SK-N-SH (cell line): ENCODE data around the gene SPRY4. TPM values are rescaled to one million over a fixed set of nuclear protein-coding genes. Genes with fewer than 3 reads are reported as not detected.

ENCODE experiments used
- CTCF ChIA-PET: fragments of 300-600, 350-600 bp; formaldehyde crosslinking; extraction: SDS; loops from one replicate; lab custom pipeline; 2021; lab: Yijun Ruan, JAX
- POLR2A ChIA-PET: fragments of 350-600 bp; sonication (Branson Sonifier 250); formaldehyde crosslinking; extraction: SDS; loops from one replicate; lab custom pipeline; 2020; ENCODE audit warnings: antibody characterized with exemption, inconsistent platforms; lab: Yijun Ruan, JAX
- DNase-seq: peaks from one replicate; pipeline ENCODE4 v3.0.0; 2012
- H2AFZ ChIP-seq: fragments of 200-600 bp; sonication (generic); 2 replicates; pipeline ENCODE4 v1.8.1; 2016; ENCODE audit warnings: antibody characterized with exemption, mild to moderate bottlenecking, low read depth
- H3F3A ChIP-seq: fragments of 200-600 bp; sonication (generic); replicated peaks from 2 replicates; pipeline ENCODE3; 2016; ENCODE audit warnings: antibody characterized with exemption, mild to moderate bottlenecking; ENCODE audit not compliant: insufficient read depth
- H3K27ac ChIP-seq, 2 experiments: fragments of 200-500 bp in 1 of 2; fragments of 200-600 bp in 1 of 2; sonication (Bioruptor generic) in 1 of 2; sonication (generic), shearing (Covaris generic) in 1 of 2; 2 replicates each; pipeline versions ENCODE4 v1.5.1 to v1.6.1; 2014 to 2016; ENCODE audit warnings: low read depth in 2 of 2, inconsistent platforms in 1 of 2, low read length in 1 of 2, mild to moderate bottlenecking in 1 of 2, mixed read lengths in 1 of 2
- H3K27me3 ChIP-seq: fragments of 200-600 bp; sonication (generic), shearing (Covaris generic); 2 replicates; pipeline ENCODE4 v1.6.1; 2016; ENCODE audit warnings: mixed run types; ENCODE audit not compliant: insufficient read depth
- H3K36me3 ChIP-seq, 2 experiments: fragments of 200-500 bp in 1 of 2; fragments of 200-600 bp in 1 of 2; sonication (Bioruptor generic) in 1 of 2; sonication (generic) in 1 of 2; replicated peaks in 1 of 2; 2 replicates each; pipeline versions ENCODE3 to v1.5.1; 2014 to 2016; ENCODE audit warnings: low read length in 1 of 2, mild to moderate bottlenecking in 1 of 2; ENCODE audit not compliant: insufficient read depth in 2 of 2, control insufficient read depth in 1 of 2
- H3K4me1 ChIP-seq, 2 experiments: fragments of 200-500 bp in 1 of 2; fragments of 200-600 bp in 1 of 2; sonication (Bioruptor generic) in 1 of 2; sonication (generic), shearing (Covaris generic) in 1 of 2; 2 replicates each; pipeline versions ENCODE4 v1.5.1 to v1.6.1; 2014 to 2016; ENCODE audit warnings: low read depth in 1 of 2, low read length in 1 of 2, mixed run types in 1 of 2; ENCODE audit not compliant: insufficient read depth in 2 of 2, control insufficient read depth in 1 of 2
- H3K4me2 ChIP-seq: fragments of 200-600 bp; sonication (generic), shearing (Covaris generic); 2 replicates; pipeline ENCODE4 v1.6.1; 2017; ENCODE audit warnings: mixed run types
- H3K4me3 ChIP-seq, 2 experiments: fragments of 200-500 bp in 1 of 2; fragments of 200-600 bp in 1 of 2; sonication (Bioruptor generic) in 1 of 2; sonication (generic), shearing (Covaris generic) in 1 of 2; 2 replicates each; pipeline versions ENCODE4 v1.5.1 to v1.8.1; 2014 to 2016; ENCODE audit warnings: low read depth in 2 of 2, inconsistent platforms in 1 of 2, low read length in 1 of 2, mild to moderate bottlenecking in 1 of 2, mixed read lengths in 1 of 2, moderate library complexity in 1 of 2
- H3K79me2 ChIP-seq: fragments of 200-600 bp; sonication (generic); 2 replicates; pipeline ENCODE4 v1.8.1; 2017; ENCODE audit warnings: mild to moderate bottlenecking; ENCODE audit not compliant: insufficient read depth
- H3K9ac ChIP-seq: fragments of 200-600 bp; sonication (generic); 2 replicates; pipeline ENCODE4 v1.6.1; 2017; ENCODE audit warnings: mixed run types
- H3K9me2 ChIP-seq: fragments of 200-600 bp; sonication (generic); 2 replicates; pipeline ENCODE4 v1.6.1; 2017; ENCODE audit warnings: mixed run types
- H3K9me3 ChIP-seq: fragments of 200-600 bp; sonication (generic); 2 replicates; pipeline ENCODE4 v1.6.1; 2017; ENCODE audit warnings: mixed run types, mild to moderate bottlenecking, moderate library complexity
- H4K20me1 ChIP-seq: fragments of 200-600 bp; sonication (generic); 2 replicates; pipeline ENCODE4 v1.6.1; 2017; ENCODE audit warnings: mild to moderate bottlenecking, mixed run types; ENCODE audit not compliant: insufficient read depth
- CHD2 ChIP-seq: fragments of 150-350 bp; IDR thresholded peaks from 2 replicates; pipeline ENCODE4 v1.6.1; 2018; ENCODE audit warnings: low read length; ENCODE audit not compliant: partially characterized antibody
- CTCF ChIP-seq: fragments of 200-600 bp; sonication (generic); IDR thresholded peaks from 2 replicates; pipeline ENCODE4 v1.6.1; 2017; ENCODE audit warnings: antibody characterized with exemption, mild to moderate bottlenecking, moderate library complexity
- ELF1 ChIP-seq: IDR thresholded peaks from 2 replicates; pipeline ENCODE4 v1.4.0; 2012
- EP300 ChIP-seq, 2 experiments: IDR thresholded peaks; 2 replicates each; pipeline versions ENCODE4 v1.4.0 to v1.6.1; 2012; ENCODE audit warnings: borderline replicate concordance in 1 of 2, low read depth in 1 of 2, low read length in 1 of 2
- EZH2phosphoT487 ChIP-seq: fragments of 200-600 bp; sonication (generic); IDR thresholded peaks from 2 replicates; pipeline ENCODE4 v1.6.1; 2017; ENCODE audit warnings: low read depth, mixed run types, mild to moderate bottlenecking, antibody characterized with exemption, moderate library complexity, borderline replicate concordance
- GABPA ChIP-seq: IDR thresholded peaks from 2 replicates; pipeline ENCODE4 v1.4.0; 2012; ENCODE audit warnings: low read depth, mild to moderate bottlenecking
- IRF3 ChIP-seq: fragments of 150-350 bp; IDR thresholded peaks from 2 replicates; pipeline ENCODE4 v1.6.1; 2016; ENCODE audit warnings: mild to moderate bottlenecking, low read depth, low read length
- JUND ChIP-seq: IDR thresholded peaks from 2 replicates; pipeline ENCODE4 v1.4.0; 2012
- NRF1 ChIP-seq: IDR thresholded peaks from 2 replicates; pipeline ENCODE4 v1.6.1; 2012; ENCODE audit warnings: low read depth, mild to moderate bottlenecking, low read length
- PBX3 ChIP-seq: IDR thresholded peaks from 2 replicates; pipeline ENCODE4; 2012
- RAD21 ChIP-seq: IDR thresholded peaks from 2 replicates; pipeline ENCODE4 v1.6.1; 2012; ENCODE audit warnings: mild to moderate bottlenecking, low read length
- RCOR1 ChIP-seq: fragments of 150-350 bp; IDR thresholded peaks from 2 replicates; pipeline ENCODE4 v1.6.1; 2017; ENCODE audit warnings: antibody characterized with exemption, low read length
- RXRA ChIP-seq: IDR thresholded peaks from 2 replicates; pipeline ENCODE4 v1.4.0; 2012; ENCODE audit warnings: low read depth, mild to moderate bottlenecking, borderline replicate concordance
- SMC3 ChIP-seq: IDR thresholded peaks from 2 replicates; pipeline ENCODE4 v1.6.1; 2012; ENCODE audit warnings: low read depth, low read length, improper control_type of control experiment
- TEAD4 ChIP-seq: IDR thresholded peaks from 2 replicates; pipeline ENCODE4 v1.4.0; 2012; ENCODE audit warnings: mild to moderate bottlenecking, borderline replicate concordance; ENCODE audit not compliant: insufficient read depth
- USF2 ChIP-seq: fragments of 150-350 bp; IDR thresholded peaks from 2 replicates; pipeline ENCODE4 v1.6.1; 2017; ENCODE audit warnings: antibody characterized with exemption, low read length, low read depth, borderline replicate concordance
- WGBS: methylation state at CpG from one replicate; pipeline ENCODE4 v1.1.6; 2017; ENCODE audit warnings: low lambda C conversion rate; 5-methylcytosine and 5-hydroxymethylcytosine counted together
- polyA plus RNA-seq, 3 experiments: library from polyadenylated mRNA; depleted of rRNA; stranded (reverse); fragments of >200 nt; gene quantifications; 2 replicates each; pipeline ENCODE4 v1.2.3, GENCODE V29; 2012
- TF ChIP-seq, protein P1 (sequence below): IDR thresholded peaks from 2 replicates; pipeline ENCODE4 v1.6.1; 2012; ENCODE audit warnings: mild to moderate bottlenecking, low read depth, low read length, moderate library complexity

SPRY4 gene
- polyA plus RNA-seq, 1 of the 3 experiments (the other 2 are of a cell fraction), result 18.0 TPM

DNA sequence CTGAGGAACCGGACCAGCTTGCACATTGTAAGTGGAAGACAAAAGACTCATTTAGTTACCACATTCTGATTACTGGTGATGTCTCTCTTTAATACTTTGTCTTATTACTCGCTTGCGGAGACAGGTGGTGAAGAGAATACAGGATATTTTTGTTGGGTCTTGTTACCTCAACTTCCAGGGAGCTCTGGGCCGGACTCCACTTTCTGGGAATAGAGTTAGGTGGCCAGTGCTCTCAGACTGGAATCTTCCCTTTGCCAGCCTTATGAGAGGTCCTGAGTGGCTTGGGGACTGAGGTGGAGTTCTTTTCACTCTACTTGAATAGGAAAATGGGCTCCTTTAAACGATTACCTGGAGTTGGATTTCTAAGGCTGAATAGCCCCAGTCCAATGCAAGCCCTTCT lies 33.3 kb upstream of the SPRY4 start:
- peaks cover 39 to 42% of the 10 kb centered on the region in 2 experiments for H3K4me1 ChIP-seq
- H3K79me2 ChIP-seq, result peaks cover 39% of the 10 kb centered on the region
- peaks cover 34% of the 10 kb centered on the region for H3F3A ChIP-seq
- H3K9me2 ChIP-seq, result no peaks in the 10 kb centered on the region
- no peak overlapping the region for H2AFZ ChIP-seq
- H3K36me3 ChIP-seq, result no peaks in the 10 kb centered on the region
- H3K27me3 ChIP-seq, result no peaks in the 10 kb centered on the region
- peak overlapping the region; percentile 98 to 99 for H3K27ac ChIP-seq
- POLR2A ChIA-PET, result interaction anchor here (0.6 to 3.0 kb wide), 3 partner anchors 32 to 205 kb away, joined by 3 to 23 read pairs (median 4); partner anchors contain the start of gene SPRY4
- TF ChIP-seq EZH2phosphoT487 (no peak), EP300 (IDR thresholded peaks at IDR 0.05; ENCODE audit: borderline replicate concordance in 1 of 2, low read depth in 1 of 2, low read length in 1 of 2) (no peak), JUND (no peak)
- no peaks in the 10 kb centered on the region for H4K20me1 ChIP-seq
- H3K4me3 ChIP-seq, result no peak overlapping the region
- H3K9me3 ChIP-seq, result no peaks in the 10 kb centered on the region
- DNase-seq, result no peak
- 98% methylated on average over 5 of the region's 5 CpGs for WGBS
- H3K9ac ChIP-seq, result peak overlapping the region; percentile 96; the same call in 1 of the 2 replicates
- H3K4me2 ChIP-seq, result peak overlapping the region; percentile 96
- CTCF ChIA-PET, result interaction anchor here (0.6 to 5.4 kb wide), 6 partner anchors 10 to 355 kb away, joined by 3 to 58 read pairs (median 4); no protein-coding TSS in a partner anchor

- Histone ChIP-seq H2AFZ (peak overlapping the region; percentile 78; the same call in 1 of the 2 replicates), H3K27ac (peak overlapping the region; percentile 98 to 99), H3K9ac (peak overlapping the region; percentile 96), H3K27me3 (no peaks in the 10 kb centered on the region), H3K4me2 (peak overlapping the region; percentile 96), H4K20me1 (no peaks in the 10 kb centered on the region), H3K79me2 (peaks cover 39% of the 10 kb centered on the region), H3K4me3 (peak overlapping the region; percentile 58 to 59), H3F3A (peaks cover 28% of the 10 kb centered on the region), H3K4me1 (peaks cover 34 to 39% of the 10 kb centered on the region in 2 experiments), H3K9me2 (no peaks in the 10 kb centered on the region), H3K36me3 (no peaks in the 10 kb centered on the region), H3K9me3 (no peaks in the 10 kb centered on the region)
- ChIA-PET CTCF (interaction anchor here (0.7 to 5.4 kb wide), 6 partner anchors 10 to 356 kb away, joined by 3 to 58 read pairs (median 4); no protein-coding TSS in a partner anchor), POLR2A (interaction anchor here (0.6 to 3.0 kb wide), 15 partner anchors 8 to 451 kb away, joined by 3 to 23 read pairs (median 4); partner anchors contain the start of gene SPRY4)
- 62% methylated on average over 13 of the region's 14 CpGs for WGBS
- no peak for DNase-seq
- no peak for TF ChIP-seq CTCF
- TF ChIP-seq RXRA, result no peak
- TF ChIP-seq SMC3, result no peak
- TF ChIP-seq EP300 (IDR thresholded peaks at IDR 0.05; ENCODE audit: borderline replicate concordance in 1 of 2, low read depth in 1 of 2, low read length in 1 of 2), result no peak
- no peak for TF ChIP-seq NRF1
- TF ChIP-seq ELF1, result no peak
- TF ChIP-seq RAD21, result no peak
- no peak for TF ChIP-seq IRF3
- TF ChIP-seq GABPA, result no peak
- TF ChIP-seq, protein P1, sequence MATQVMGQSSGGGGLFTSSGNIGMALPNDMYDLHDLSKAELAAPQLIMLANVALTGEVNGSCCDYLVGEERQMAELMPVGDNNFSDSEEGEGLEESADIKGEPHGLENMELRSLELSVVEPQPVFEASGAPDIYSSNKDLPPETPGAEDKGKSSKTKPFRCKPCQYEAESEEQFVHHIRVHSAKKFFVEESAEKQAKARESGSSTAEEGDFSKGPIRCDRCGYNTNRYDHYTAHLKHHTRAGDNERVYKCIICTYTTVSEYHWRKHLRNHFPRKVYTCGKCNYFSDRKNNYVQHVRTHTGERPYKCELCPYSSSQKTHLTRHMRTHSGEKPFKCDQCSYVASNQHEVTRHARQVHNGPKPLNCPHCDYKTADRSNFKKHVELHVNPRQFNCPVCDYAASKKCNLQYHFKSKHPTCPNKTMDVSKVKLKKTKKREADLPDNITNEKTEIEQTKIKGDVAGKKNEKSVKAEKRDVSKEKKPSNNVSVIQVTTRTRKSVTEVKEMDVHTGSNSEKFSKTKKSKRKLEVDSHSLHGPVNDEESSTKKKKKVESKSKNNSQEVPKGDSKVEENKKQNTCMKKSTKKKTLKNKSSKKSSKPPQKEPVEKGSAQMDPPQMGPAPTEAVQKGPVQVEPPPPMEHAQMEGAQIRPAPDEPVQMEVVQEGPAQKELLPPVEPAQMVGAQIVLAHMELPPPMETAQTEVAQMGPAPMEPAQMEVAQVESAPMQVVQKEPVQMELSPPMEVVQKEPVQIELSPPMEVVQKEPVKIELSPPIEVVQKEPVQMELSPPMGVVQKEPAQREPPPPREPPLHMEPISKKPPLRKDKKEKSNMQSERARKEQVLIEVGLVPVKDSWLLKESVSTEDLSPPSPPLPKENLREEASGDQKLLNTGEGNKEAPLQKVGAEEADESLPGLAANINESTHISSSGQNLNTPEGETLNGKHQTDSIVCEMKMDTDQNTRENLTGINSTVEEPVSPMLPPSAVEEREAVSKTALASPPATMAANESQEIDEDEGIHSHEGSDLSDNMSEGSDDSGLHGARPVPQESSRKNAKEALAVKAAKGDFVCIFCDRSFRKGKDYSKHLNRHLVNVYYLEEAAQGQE, result no peak
- no peak for TF ChIP-seq USF2
- TF ChIP-seq RCOR1, result no peak
- TF ChIP-seq PBX3, result no peak
- no peak for TF ChIP-seq CHD2
- TF ChIP-seq TEAD4, result no peak
Observed at GRCh38 chr5:142357469-142358090, 32.8 kb upstream of the SPRY4 start.
